ENCODE data around the gene RASSF7.

Gene RASSF7

GRCh38 chr11:560305-561147 lies at the start of gene RASSF7, which contains the start of gene LMNTD2 (continued):
- TF ChIP-seq ZNF24 (tag by site-specific recombination; IDR thresholded peaks at IDR 0.05) (no peak), ZXDB (tag by site-specific recombination; IDR thresholded peaks at IDR 0.05) (peak; percentile 64), ZNF10 (tag by site-specific recombination; IDR thresholded peaks at IDR 0.05) (no peak), KLF17 (tag by site-specific recombination; IDR thresholded peaks at IDR 0.05) (peak; percentile 55; the same call in 1 of the 2 replicates), ZNF610 (tag by site-specific recombination; IDR thresholded peaks at IDR 0.05; ENCODE audit: borderline replicate concordance) (0 out of 2 replicates have a peak, but pooled peaks have one; percentile 22), ZBTB49 (tag by site-specific recombination; IDR thresholded peaks at IDR 0.05; ENCODE audit: low read depth) (no peak), ZFP37 (tag by site-specific recombination; IDR thresholded peaks at IDR 0.05) (no peak), ZNF707 (tag by site-specific recombination; IDR thresholded peaks at IDR 0.05) (no peak), ZNF146 (tag by site-specific recombination; IDR thresholded peaks at IDR 0.05) (no peak), GLI4 (tag by site-specific recombination; IDR thresholded peaks at IDR 0.05) (no peak), ZEB2 (tag by site-specific recombination; IDR thresholded peaks at IDR 0.05) (peak; percentile 71), ZNF311 (tag by site-specific recombination; IDR thresholded peaks at IDR 0.05; ENCODE audit: borderline replicate concordance) (no peak), ZNF391 (tag by site-specific recombination; IDR thresholded peaks at IDR 0.05; ENCODE audit: borderline replicate concordance, low read depth) (no peak), ZNF324 (tag by site-specific recombination; IDR thresholded peaks at IDR 0.05) (no peak), AEBP2 (tag by site-specific recombination; IDR thresholded peaks at IDR 0.05; ENCODE audit: borderline replicate concordance) (no peak), ZNF639 (tag by site-specific recombination; IDR thresholded peaks at IDR 0.05) (no peak), ZNF645 (tag by site-specific recombination; IDR thresholded peaks at IDR 0.05) (no peak), GFI1B (tag by site-specific recombination; IDR thresholded peaks at IDR 0.05) (no peak), SP7 (tag by site-specific recombination; IDR thresholded peaks at IDR 0.05) (peak; percentile 30; the same call in 1 of the 2 replicates), ZBTB1 (tag by site-specific recombination; IDR thresholded peaks at IDR 0.05) (no peak), HIC1 (tag by site-specific recombination; IDR thresholded peaks at IDR 0.05) (no peak; the same call in 1 of the 2 replicates), SCRT1 (tag by site-specific recombination; IDR thresholded peaks at IDR 0.05; ENCODE audit: borderline replicate concordance) (no peak), ZNF701 (tag by site-specific recombination; IDR thresholded peaks at IDR 0.05) (no peak), ZNF37A (tag by site-specific recombination; IDR thresholded peaks at IDR 0.05) (no peak), ZNF629 (tag by site-specific recombination; IDR thresholded peaks at IDR 0.05) (no peak), ZNF202 (tag by site-specific recombination; IDR thresholded peaks at IDR 0.05; ENCODE audit: borderline replicate concordance) (no peak), ZNF26 (tag by site-specific recombination; IDR thresholded peaks at IDR 0.05) (no peak), OSR2 (tag by site-specific recombination; IDR thresholded peaks at IDR 0.05) (peak; percentile 86), ZNF585B (tag by site-specific recombination; IDR thresholded peaks at IDR 0.05) (no peak)

Measured in HEK293 (cell line).